ENCODE data around the gene FAF1. TPM values are rescaled to one million over a fixed set of nuclear protein-coding genes. Genes with fewer than 3 reads are reported as not detected.
"Not testable (repeated sequence)": the region's sequence is repeated elsewhere in the genome, so short reads cannot be mapped to it uniquely, and the experiment has no call there.

FAF1 gene
- total RNA-seq, 4 donors from 2014 or later = 60.4 to 89.0 (median 67.8) TPM

DNA sequence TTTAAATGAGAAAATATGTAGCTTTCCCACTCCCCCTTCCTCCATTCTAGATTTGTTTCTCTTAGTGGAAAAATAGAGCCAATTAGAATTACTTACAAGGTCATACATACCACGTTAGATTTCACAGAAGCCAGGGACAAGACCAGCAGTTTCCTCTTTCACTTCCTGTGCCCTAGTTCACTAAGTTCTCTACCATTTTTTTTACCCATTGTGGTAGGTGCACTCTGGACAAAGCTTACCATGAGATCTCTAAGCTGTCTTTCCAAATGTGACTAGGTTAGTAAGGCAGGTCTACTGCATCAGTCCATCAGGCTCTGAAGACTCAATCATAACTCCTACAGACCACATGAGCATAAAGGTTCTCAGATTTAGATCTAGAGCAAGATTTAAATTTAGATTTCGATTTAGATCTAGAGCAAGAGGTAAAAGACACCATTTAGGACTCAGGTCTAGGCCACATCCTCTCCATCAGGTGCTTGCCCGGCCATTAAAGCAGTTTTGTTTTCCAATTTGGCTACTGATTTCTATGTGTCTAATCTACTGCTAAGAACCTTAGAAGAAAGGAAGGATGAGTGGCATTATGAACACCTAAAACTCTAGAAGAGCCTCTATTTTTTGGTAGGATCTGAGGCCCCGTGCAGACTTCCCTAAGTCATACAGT, 235.3 kb downstream of the FAF1 start:
- Histone ChIP-seq H3K27ac (no peak overlapping the region), H3K36me3 (peaks cover 0 to 39% of the 10 kb centered on the region in 2 donors), H3K9me3 (no peaks in the 10 kb centered on the region), H3K27me3 (no peaks in the 10 kb centered on the region), H3K4me3 (no peak overlapping the region), H3K4me1 (no peaks in the 10 kb centered on the region)
- TF ChIP-seq POLR2AphosphoS5 (IDR thresholded peaks at IDR 0.05) (no peak), POLR2A (IDR thresholded peaks at IDR 0.05) (no peak), EP300 (IDR thresholded peaks at IDR 0.05) (no peak)
- TF ChIP-seq, protein P1, sequence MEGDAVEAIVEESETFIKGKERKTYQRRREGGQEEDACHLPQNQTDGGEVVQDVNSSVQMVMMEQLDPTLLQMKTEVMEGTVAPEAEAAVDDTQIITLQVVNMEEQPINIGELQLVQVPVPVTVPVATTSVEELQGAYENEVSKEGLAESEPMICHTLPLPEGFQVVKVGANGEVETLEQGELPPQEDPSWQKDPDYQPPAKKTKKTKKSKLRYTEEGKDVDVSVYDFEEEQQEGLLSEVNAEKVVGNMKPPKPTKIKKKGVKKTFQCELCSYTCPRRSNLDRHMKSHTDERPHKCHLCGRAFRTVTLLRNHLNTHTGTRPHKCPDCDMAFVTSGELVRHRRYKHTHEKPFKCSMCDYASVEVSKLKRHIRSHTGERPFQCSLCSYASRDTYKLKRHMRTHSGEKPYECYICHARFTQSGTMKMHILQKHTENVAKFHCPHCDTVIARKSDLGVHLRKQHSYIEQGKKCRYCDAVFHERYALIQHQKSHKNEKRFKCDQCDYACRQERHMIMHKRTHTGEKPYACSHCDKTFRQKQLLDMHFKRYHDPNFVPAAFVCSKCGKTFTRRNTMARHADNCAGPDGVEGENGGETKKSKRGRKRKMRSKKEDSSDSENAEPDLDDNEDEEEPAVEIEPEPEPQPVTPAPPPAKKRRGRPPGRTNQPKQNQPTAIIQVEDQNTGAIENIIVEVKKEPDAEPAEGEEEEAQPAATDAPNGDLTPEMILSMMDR (IDR thresholded peaks at IDR 0.05) = no peak
- 73 to 86% methylated on average over 4 of the region's 4 CpGs for WGBS, 2 donors (ENCODE audit: low coverage in 1 of 2)
- ATAC-seq = no peak

DNA sequence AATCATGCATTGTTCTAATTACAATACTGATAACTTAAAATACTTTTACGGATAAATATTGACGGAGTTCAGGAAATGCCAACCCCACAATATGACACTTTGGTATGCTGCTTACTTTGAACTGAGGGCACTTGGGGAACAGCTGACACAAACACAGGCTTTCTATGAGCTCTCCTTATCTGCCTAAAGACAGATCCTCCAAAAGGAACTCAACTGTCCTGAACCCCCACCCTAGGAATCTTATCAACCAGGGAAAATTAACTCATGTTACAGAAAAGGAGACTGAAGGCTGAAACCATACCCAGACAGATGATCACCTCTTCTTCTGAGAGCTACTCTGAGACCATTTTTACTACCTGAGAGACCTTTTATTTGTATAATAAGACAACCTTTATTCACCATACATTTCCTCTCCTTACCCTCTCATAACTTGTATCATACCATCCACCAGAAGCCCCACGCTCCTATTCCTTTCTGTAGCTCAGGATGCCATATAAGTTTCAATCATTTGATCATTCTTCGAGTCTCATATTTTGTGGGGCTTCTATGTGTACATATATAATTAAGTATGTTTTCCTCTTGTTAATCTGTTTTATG, 239.5 kb downstream of the FAF1 start:
- TF ChIP-seq EP300 (IDR thresholded peaks at IDR 0.05) = no peak
- Histone ChIP-seq H3K27me3 (no peaks in the 10 kb centered on the region), H3K9me3 (no peaks in the 10 kb centered on the region), H3K27ac (no peak overlapping the region), H3K4me1 (no peaks in the 10 kb centered on the region), H3K4me3 (no peak overlapping the region), H3K36me3 (peaks cover 0 to 20% of the 10 kb centered on the region in 2 donors)
- ATAC-seq = no peak
- WGBS, 2 donors (ENCODE audit: low coverage in 1 of 2) = 87 to 94% methylated on average over 4 of the region's 4 CpGs

DNA sequence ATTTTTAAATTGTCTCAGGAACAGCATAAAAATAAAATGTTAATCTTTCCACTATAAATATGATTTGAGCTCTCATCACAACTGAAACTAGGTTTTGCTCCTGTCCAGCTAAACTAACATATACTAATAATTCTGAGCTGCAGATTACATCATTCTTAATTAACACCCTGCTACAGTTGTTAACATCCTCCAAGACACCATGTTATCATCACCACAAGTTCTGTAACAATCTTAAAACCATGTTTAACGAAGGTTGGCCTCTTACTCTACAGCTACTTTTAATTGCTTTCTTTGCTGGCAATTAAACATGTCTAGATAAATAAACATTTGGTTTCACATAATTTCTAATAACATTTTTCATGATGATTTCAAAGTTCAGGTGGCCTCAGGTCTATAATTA, 240.9 kb downstream of the FAF1 start:
- no peak overlapping the region for H3K27ac ChIP-seq
- 96 to 100% methylated on average over 1 of the region's 1 CpG for WGBS, 2 donors (ENCODE audit: low coverage in 1 of 2)
- H3K9me3 ChIP-seq = no peaks in the 10 kb centered on the region
- no peaks in the 10 kb centered on the region for H3K4me1 ChIP-seq
- ATAC-seq = no peak
- H3K27me3 ChIP-seq = no peaks in the 10 kb centered on the region
- H3K4me3 ChIP-seq = no peak overlapping the region
- no peak for TF ChIP-seq EP300 (IDR thresholded peaks at IDR 0.05)
- peaks cover 0 to 15% of the 10 kb centered on the region in 2 donors for H3K36me3 ChIP-seq

DNA sequence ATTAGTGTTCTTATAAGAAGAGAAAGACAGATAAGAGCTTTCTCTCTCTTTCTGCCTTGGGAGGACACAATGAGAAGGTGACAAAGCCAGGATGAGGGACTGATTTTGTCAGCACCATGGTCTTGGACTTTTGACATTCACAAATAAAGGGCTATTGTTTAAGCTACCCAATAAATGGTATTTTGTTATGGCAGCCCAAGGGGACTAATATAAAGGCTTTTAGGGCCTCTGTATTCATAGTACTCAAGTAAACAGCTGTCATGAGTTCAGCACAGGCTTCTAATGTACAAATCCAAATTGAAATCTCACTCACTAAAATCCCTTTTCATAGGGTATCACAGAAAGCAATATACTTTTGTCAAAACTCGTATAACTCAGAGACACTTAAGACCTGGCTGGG, 242.7 kb downstream of the FAF1 start:
- WGBS, 2 donors (ENCODE audit: low coverage in 1 of 2) = 86 to 91% methylated on average over 1 of the region's 1 CpG
- no peaks in the 10 kb centered on the region for H3K27me3 ChIP-seq
- H3K27ac ChIP-seq = no peak overlapping the region
- H3K4me1 ChIP-seq = no peaks in the 10 kb centered on the region
- no peak overlapping the region for H3K4me3 ChIP-seq
- TF ChIP-seq, protein P1 (IDR thresholded peaks at IDR 0.05) = no peak
- TF ChIP-seq POLR2A (IDR thresholded peaks at IDR 0.05) (no peak), EP300 (IDR thresholded peaks at IDR 0.05) (no peak), POLR2AphosphoS5 (IDR thresholded peaks at IDR 0.05) (no peak)
- H3K36me3 ChIP-seq = peaks cover 0 to 15% of the 10 kb centered on the region in 2 donors
- H3K9me3 ChIP-seq = no peaks in the 10 kb centered on the region
- ATAC-seq = no peak

DNA sequence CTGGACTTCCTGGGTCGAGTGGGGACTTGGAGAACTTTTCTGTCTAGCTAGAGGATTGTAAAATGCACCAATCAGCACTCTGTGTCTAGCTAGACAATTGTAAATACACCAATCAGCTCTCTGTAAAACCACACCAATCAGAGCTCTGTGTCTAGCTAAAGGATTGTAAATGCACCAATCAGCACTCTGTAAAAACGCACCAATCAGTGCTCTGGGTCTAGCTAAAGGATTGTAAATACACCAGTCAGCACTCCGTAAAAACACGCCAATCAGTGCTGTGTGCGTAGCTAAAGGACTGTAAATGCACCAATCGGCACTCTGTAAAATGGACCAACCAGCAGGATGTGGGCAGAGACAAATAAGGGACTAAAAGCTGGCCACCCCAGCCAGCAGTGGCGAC, 243.6 kb downstream of the FAF1 start:
- not testable (repeated sequence) for H3K9me3 ChIP-seq, H3K4me3 ChIP-seq, H3K27me3 ChIP-seq, H3K4me1 ChIP-seq, H3K27ac ChIP-seq, ATAC-seq
- H3K36me3 ChIP-seq = peaks cover 0 to 15% of the 10 kb centered on the region in 2 donors
- WGBS, 2 donors (ENCODE audit: low coverage in 1 of 2) = 94 to 100% methylated on average over 6 of the region's 7 CpGs

DNA sequence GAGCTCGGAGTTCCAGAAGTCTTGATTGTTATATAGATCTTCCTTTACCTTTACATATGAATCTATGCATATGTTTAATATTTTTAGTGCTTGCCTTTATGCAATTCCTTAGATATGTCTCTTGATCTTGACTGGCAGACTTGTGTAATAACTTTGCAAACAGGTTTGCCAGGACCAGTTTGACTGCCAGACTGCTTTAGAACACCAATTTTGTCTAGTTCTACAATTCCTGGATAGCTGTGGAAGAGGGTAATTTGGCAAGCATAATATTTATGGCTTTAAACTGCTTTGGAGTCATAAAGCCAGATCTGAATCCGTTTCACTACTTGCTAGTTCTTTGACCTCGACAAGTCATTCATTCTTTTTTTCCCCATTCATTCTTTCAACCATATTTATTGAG, 250.0 kb downstream of the FAF1 start:
- no peak for TF ChIP-seq POLR2A (IDR thresholded peaks at IDR 0.05)
- TF ChIP-seq, protein P1 (IDR thresholded peaks at IDR 0.05) = no peak
- TF ChIP-seq POLR2AphosphoS5 (IDR thresholded peaks at IDR 0.05) = no peak
- TF ChIP-seq EP300 (IDR thresholded peaks at IDR 0.05) = no peak
- 80 to 89% methylated on average over 3 of the region's 3 CpGs for WGBS, 2 donors (ENCODE audit: low coverage in 1 of 2)
- Histone ChIP-seq H3K27ac (no peak overlapping the region), H3K9me3 (no peaks in the 10 kb centered on the region), H3K4me1 (peaks cover 0 to 3% (median 1%) of the 10 kb centered on the region in 3 donors), H3K36me3 (no peaks in the 10 kb centered on the region), H3K4me3 (no peak overlapping the region), H3K27me3 (no peaks in the 10 kb centered on the region)
- no peak for ATAC-seq
